ENCODE data around the gene ITK.

- no peak for TF ChIP-seq POLR2A (IDR thresholded peaks at IDR 0.05)
- no peak for TF ChIP-seq CTCF (IDR thresholded peaks at IDR 0.05)
Measured at GRCh38 chr5:157269165-157269671, 88.6 kb downstream of the ITK start.

All from breast epithelium (tissue), 3 donors.